Posterior vena cava (tissue), 2 donors: ENCODE measurements around the gene MCOLN1. TPM values are rescaled to one million over a fixed set of nuclear protein-coding genes. Genes with fewer than 3 reads are reported as not detected.
A peak's percentile ranks its signal among the peaks of the same experiment; 100 is the strongest.
"Not testable (repeated sequence)": the region's sequence is repeated elsewhere in the genome, so short reads cannot be mapped to it uniquely, and the experiment has no call there.

Experiments used
- DNase-seq: peaks from one replicate; pipeline ENCODE4 v3.0.0-alpha.2; 2020; ENCODE audit warnings: low spot score
- intact Hi-C, 2 donors: fragments of 100-400 bp; cut with DNase I; formaldehyde crosslinking; loops; one replicate each; pipeline versions ENCODE4 v1.14.1 to v1.14.2; 2022 to 2023
- total RNA-seq, 2 donors: library from RNA; stranded (reverse); fragmentation: NEBNext Ultra II Directional; extraction: Animal tissue kit (Norgen Biotek cat#: 25700); gene quantifications; one replicate each; pipeline ENCODE4 v1.2.1, GENCODE V29; 2021
- donor health status: DM: yes; HTN: yes; CAD: no.
- donor health status: DM: yes; HTN: yes; CAD: no.

MCOLN1 gene
- total RNA-seq, 2 donors from 2014 or later = 23.1 to 26.1 TPM

GRCh38 chr19:7535047-7535997, 12.9 kb downstream of the MCOLN1 start, which contains the start of gene PNPLA6:
Gene PNPLA6 (plus strand): TSS chr19:7535717. CDS start chr19:7535789, 72 bp downstream.
- intact Hi-C loops = no loop called here
- peak; percentile 99 for DNase-seq

DNA sequence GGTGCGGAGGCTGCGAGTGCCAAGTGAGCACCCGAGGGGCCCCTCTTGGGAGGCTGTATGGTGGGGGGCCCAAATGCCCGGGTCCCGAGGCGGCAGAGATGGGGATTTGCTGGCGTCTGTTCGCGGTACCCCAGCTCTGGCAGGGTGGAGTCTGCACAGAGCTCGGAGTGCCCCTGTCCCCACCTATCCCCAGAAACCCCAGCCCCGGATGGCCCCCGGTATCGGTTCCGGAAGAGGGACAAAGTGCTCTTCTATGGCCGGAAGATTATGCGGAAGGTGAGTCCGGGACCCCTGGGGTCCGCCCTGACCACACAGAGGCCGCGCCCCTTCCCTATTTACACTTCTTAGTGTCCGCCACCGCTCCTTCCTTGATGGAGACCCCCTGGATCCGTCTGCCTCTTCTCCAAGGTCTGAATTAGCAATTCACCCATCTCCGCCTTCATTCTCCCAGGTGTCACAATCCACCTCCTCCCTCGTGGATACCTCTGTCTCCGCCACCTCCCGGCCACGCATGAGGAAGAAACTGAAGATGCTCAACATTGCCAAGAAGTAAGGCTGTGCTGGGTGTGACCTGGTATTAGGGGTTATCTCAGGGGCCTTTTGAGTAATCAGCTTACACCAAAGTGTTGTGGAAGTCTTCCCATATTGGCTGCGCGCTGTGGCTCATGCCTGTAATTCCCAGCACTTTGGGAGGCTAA, 13.7 kb downstream of the MCOLN1 start:
- no peak for DNase-seq
- intact Hi-C loops = no loop called here

- intact Hi-C loops, DNase-seq: not testable (repeated sequence)
Measured at GRCh38 chr19:7538990-7539389, 16.6 kb downstream of the MCOLN1 start.

DNA sequence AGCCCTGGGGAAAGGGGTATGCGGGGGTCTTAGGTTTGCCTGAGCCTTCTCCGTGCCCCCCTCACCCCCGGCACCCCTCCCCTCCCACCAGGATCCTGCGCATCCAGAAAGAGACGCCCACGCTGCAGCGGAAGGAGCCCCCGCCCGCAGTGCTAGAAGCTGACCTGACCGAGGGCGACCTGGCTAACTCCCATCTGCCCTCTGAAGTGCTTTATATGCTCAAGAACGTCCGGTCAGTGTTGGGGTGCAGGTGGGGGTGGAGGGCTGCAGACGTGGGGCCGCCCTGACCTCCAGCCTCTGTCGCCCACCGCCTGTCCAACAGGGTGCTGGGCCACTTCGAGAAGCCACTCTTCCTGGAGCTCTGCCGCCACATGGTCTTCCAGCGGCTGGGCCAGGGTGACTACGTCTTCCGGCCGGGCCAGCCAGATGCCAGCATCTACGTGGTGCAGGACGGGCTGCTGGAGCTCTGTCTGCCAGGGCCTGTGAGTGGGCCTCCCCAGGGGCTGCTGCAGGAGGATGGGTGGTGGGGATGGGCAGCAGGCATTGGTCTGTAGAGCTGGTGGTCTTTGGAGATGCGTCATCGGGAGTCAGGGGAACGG, 17.5 kb downstream of the MCOLN1 start:
- intact Hi-C loops = no loop called here
- no peak for DNase-seq

- DNase-seq = no peak
- intact Hi-C loops = no loop called here
Measured at GRCh38 chr19:7540761-7541474, 18.5 kb downstream of the MCOLN1 start.

GRCh38 chr19:7541475-7541824, 19.0 kb downstream of the MCOLN1 start:
- DNase-seq = no peak
- intact Hi-C loops = no loop called here

DNA sequence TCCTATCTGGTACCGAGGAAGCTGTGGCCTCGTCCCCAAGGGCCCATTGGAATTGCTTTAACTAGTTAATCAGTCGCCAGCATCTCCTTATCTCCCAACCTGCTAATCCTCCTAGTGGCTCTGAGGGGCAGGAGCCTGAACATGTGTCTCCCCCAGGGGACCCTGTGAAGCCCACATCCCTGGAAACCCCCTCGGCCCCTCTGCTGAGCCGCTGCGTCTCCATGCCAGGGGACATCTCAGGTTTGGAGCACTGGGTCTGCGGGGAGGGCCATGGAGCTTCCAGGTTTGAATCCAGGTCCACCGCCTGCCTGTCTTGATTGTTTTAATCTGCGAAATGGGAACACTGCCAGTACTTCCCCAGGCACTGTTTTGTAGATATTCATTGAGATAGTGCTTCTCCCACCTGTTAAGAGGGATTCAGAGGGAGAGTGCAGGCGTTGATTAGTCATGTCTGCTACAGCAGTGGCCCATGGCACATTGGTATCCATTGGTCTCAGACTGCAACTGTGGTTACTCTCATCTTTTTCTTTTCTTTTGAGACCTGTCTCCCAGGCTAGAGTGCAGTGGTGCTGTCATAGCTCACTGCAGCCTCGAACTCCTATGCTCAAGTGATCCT, 19.5 kb downstream of the MCOLN1 start:
- intact Hi-C loops = no loop called here
- no peak for DNase-seq

DNA sequence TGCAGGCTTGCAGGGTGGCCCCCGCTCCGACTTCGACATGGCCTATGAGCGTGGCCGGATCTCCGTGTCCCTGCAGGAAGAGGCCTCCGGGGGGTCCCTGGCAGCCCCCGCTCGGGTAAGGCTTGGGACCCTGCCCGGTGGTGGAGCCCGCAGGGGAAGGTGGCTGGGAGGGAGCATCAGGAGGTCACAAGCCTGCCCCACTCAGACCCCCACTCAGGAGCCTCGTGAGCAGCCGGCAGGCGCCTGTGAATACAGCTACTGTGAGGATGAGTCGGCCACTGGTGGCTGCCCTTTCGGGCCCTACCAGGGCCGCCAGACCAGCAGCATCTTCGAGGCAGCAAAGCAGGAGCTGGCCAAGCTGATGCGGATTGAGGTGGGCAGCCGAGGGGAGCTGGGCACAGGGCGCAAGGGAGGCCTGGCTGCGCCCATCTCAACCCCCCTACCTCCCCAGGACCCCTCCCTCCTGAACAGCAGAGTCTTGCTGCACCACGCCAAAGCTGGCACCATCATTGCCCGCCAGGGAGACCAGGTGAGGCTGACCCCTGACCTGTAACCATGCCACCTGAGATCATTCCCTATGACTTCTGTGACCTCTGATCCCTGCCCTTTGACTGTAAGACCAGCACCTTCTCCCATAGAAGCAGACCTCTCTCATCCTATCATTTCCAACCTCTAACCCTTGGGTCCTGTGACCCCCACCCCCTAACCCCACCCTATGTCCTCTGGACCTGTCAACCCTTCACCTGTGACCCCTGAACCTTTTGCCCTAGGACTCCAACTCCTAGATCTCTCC, 20.3 kb downstream of the MCOLN1 start:
- intact Hi-C loops = no loop called here
- DNase-seq = no peak

GRCh38 chr19:7544626-7545025, 22.2 kb downstream of the MCOLN1 start:
- intact Hi-C loops = no loop called here
- DNase-seq = no peak

GRCh38 chr19:7545300-7545699, 22.9 kb downstream of the MCOLN1 start:
- no peak for DNase-seq
- intact Hi-C loops = no loop called here

DNA sequence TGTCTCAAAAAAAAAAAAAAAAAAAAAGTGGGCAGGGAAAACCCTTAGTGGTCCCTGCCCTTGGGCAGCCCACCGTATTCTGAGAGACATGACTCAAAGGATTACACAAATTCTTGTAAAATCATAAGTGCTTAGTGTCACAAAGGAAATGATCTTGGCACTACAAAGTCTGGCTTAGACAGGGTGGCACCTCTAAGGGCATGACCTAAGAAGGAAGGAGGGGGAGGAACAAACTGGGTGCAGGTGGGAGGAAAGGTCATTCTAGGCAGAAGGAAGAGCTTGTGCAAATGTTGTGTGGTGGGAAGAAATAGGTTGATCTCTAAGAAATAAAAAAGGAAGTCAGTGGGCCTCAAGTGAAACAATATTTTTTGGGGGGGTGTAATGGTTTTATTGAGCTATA, 23.5 kb downstream of the MCOLN1 start:
- DNase-seq = no peak
- intact Hi-C loops = no loop called here

DNA sequence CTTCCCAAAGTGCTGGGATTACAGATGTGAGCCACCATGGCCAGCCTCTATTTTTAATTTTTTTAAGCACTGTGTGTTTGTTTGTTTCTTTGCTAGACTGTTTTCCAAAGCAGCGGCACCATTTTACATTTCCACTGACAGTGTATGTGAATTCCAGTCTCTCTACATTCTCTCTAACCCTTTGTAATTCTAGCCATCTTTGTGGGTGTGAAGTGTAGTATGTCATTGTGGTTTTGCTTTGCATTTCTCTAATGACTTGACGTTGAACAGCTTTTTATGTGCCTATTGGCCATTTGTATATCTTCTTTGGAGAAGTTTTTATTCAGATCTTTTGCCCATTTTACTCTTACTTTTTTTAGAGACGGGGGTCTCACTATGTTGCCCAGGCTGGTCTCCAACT, 24.7 kb downstream of the MCOLN1 start:
- no peak for DNase-seq
- intact Hi-C loops = no loop called here

DNA sequence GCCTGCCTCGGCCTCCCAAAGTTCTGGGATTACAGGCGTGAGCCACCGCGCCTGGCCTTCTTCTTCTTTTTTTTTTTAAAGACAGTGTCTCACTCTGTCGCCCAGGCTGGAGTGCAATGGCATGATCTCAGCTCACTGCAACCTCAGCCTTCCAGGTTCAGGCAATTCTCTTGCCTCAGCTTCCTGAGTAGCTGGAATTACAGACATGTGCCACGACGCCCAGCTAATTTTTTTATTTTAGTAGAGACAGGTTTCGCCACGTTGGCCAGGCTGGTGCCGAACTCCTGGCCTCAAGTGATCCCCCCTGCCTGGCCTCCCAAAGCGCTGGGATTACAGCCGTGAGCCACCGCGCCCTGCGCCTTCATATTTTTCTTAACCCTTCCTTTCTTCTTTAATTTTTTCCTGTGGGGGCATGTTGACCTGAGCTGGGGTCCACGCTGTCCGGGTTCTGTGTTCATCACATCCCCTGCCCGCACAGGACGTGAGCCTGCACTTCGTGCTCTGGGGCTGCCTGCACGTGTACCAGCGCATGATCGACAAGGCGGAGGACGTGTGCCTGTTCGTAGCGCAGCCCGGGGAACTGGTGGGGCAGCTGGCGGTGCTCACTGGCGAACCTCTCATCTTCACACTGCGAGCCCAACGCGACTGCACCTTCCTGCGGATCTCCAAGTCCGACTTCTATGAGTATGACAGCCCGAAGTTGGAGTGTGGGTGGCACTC, 27.2 kb downstream of the MCOLN1 start:
- intact Hi-C loops = no loop called here
- no peak for DNase-seq

DNA sequence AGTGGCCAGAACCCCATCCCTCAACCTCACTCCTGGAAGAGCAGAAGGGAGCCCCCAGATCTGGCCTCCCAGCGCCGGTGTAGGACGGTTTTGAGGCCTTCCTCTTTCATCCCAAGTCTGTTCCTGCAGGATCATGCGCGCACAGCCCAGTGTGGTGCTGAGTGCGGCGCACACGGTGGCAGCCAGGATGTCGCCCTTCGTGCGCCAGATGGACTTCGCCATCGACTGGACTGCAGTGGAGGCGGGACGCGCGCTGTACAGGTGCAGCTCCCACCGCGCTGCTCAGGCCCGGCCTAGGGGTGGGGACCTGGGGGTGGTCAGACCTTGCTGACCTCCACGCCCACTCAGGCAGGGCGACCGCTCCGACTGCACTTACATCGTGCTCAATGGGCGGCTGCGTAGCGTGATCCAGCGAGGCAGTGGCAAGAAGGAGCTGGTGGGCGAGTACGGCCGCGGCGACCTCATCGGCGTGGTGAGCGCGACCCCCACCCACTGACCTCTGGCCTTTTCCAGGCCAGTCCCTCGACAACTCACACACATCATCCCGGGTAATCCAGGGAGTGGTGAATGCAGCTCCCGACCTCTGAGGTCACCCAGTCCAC, 27.8 kb downstream of the MCOLN1 start:
- intact Hi-C loops = no loop called here
- no peak for DNase-seq

GRCh38 chr19:7550987-7551761, 28.8 kb downstream of the MCOLN1 start:
- intact Hi-C loops = no loop called here
- no peak for DNase-seq

DNA sequence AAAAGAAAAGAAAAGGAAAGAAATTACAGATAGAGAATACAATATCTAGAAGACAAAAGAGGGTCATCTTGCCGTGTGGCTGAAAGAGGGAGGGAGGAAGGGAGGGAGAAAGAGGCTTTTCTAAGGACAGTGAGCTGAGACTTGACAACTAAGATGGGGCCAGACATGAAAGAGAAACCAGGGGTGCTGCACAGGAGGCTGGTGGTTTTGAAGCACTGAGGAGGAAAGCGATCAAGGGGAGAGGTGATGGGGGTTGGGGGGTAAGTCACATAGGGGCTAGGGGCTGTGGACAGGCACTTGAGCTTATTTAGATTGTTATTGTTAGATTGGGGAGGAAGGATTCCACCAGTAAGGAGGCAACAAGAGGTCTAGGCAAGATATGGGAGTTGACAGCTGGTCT, 30.4 kb downstream of the MCOLN1 start:
- intact Hi-C loops = no loop called here
- no peak for DNase-seq

- no peak for DNase-seq
- intact Hi-C loops = no loop called here
Measured at GRCh38 chr19:7554565-7554964, 32.1 kb downstream of the MCOLN1 start.
